Mucosa of descending colon (tissue), 3 donors: ENCODE data around the gene PCNX1. TPM values are rescaled to one million over a fixed set of nuclear protein-coding genes. Genes with fewer than 3 reads are reported as not detected.
"Not testable (repeated sequence)": the region's sequence is repeated elsewhere in the genome, so short reads cannot be mapped to it uniquely, and the experiment has no call there.

Experiments used
- ATAC-seq: fragments of 200-7000 bp; cut with Tn5 transposase; one replicate; pipeline ENCODE4 v1.9.1; 2020; ENCODE audit warnings: mild to moderate bottlenecking, moderate library complexity
- DNase-seq, 3 donors: peaks; one replicate each; pipeline ENCODE4 v3.0.0-alpha.2; 2020
- H3K36me3 ChIP-seq: fragments of 200-600 bp; one replicate; pipeline ENCODE4 v1.8.0; 2021; ENCODE audit warnings: low read depth, mild to moderate bottlenecking
- H3K4me1 ChIP-seq: fragments of 200-600 bp; one replicate; pipeline ENCODE4 v1.8.0; 2021; ENCODE audit warnings: low read depth, mild to moderate bottlenecking
- H3K4me3 ChIP-seq: fragments of 200-600 bp; one replicate; pipeline ENCODE4 v1.8.0; 2021; ENCODE audit warnings: mild to moderate bottlenecking
- H3K9me3 ChIP-seq: fragments of 200-600 bp; one replicate; pipeline ENCODE4 v1.8.0; 2021; ENCODE audit warnings: mild to moderate bottlenecking
- intact Hi-C, 2 donors: fragments of 100-400 bp; cut with DNase I in 1 of 2; cut with micrococcal nuclease in 1 of 2; formaldehyde crosslinking; loops; one replicate each; pipeline versions ENCODE4 v1.11.0 to v1.11.1; 2022; cut with DNase I, micrococcal nuclease
- total RNA-seq, 3 donors: library from RNA; stranded (reverse); fragmentation: NEBNext Ultra II Directional in 2 of 3; extraction: Animal tissue kit (Norgen Biotek cat#: 25700) in 2 of 3; gene quantifications; one replicate each; pipeline versions ENCODE4 v1.2.1 to v1.2.4, GENCODE V29; 2021 to 2023
- TF ChIP-seq, protein P1 (sequence below): fragments of 200-600 bp; IDR thresholded peaks from one replicate; pipeline ENCODE4 v1.8.0; 2022; ENCODE audit warnings: antibody characterized with exemption, mild to moderate bottlenecking
- donor health status: DM: no; HTN: no; CAD: no; lungs with moderate emphysema.
- donor health status: DM: no; HTN: no; CAD: no.
- donor health status: DM: no; HTN: yes; CAD: no.

PCNX1 gene
- total RNA-seq, 3 donors from 2014 or later, result 27.5 to 49.4 (median 33.5) TPM

DNA sequence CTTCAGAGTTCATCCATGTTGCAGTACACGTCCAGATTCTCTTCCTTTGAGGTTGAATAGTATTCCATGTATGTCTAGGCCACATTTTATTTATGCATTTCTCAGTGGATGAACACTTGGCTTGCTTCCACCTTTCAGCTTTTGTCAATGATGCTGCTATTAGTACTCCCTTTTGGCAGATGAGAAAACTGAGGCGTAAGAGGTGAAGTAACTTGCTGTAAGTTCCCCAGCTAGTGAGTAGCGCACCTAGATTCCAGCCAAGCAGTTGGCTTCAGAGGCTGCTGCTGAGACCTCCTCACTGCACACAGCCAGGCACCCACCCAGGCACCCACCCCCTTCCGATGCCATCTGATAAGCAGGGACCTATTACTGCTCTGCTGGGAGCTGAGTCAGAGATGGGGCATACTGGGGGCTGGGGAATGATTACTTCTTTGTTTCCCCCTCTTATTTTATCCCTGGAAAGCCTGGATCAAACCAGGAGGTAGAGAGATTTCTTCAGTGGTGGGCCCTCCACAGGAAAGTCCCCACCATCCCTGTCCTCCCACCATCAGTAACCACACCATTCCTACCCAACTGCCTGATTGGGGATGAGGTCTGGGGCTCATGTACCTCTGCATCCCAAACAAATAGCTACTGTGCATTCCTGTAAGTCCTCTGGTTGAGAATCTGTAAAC lies 234.6 kb downstream of the PCNX1 start:
- Histone ChIP-seq H3K9me3 (no peaks in the 10 kb centered on the region), H3K4me3 (no peak overlapping the region), H3K4me1 (peaks cover 2% of the 10 kb centered on the region), H3K36me3 (no peaks in the 10 kb centered on the region)
- no peak for DNase-seq
- TF ChIP-seq, protein P1, sequence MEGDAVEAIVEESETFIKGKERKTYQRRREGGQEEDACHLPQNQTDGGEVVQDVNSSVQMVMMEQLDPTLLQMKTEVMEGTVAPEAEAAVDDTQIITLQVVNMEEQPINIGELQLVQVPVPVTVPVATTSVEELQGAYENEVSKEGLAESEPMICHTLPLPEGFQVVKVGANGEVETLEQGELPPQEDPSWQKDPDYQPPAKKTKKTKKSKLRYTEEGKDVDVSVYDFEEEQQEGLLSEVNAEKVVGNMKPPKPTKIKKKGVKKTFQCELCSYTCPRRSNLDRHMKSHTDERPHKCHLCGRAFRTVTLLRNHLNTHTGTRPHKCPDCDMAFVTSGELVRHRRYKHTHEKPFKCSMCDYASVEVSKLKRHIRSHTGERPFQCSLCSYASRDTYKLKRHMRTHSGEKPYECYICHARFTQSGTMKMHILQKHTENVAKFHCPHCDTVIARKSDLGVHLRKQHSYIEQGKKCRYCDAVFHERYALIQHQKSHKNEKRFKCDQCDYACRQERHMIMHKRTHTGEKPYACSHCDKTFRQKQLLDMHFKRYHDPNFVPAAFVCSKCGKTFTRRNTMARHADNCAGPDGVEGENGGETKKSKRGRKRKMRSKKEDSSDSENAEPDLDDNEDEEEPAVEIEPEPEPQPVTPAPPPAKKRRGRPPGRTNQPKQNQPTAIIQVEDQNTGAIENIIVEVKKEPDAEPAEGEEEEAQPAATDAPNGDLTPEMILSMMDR, result no peak
- ATAC-seq, result no peak
- intact Hi-C loops, result no loop called here

DNA sequence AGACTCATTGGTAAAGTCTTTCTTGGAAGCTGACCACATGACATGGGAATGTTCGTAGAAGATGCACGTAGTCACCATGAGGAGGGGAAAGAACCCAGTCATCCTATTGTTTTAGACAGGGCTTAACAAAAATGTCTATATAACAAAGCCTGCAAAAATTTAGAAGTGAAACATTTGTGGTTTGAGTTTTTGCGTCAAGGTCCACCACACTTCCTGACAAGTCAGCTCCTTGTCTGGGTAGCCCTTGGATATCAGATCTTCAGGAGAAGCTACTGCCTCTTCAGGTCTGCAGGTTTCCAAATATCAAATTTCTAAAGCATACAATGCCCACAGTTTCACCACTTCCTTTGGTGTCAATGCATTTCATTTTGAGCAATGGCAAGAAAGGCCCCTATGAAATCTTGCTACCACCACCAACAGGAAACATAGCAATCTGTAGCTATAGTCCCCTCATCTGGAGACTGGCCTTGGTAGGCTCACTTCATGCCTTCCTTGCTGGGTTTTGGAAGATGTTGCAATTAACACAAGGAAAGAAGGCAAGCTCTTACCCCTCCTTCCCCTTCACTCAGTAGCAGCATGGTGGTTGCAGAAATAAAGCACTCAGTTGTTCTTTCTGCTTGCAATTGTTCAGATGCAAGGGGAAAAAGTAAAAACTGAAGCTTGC lies 235.2 kb downstream of the PCNX1 start:
- Histone ChIP-seq H3K36me3 (no peaks in the 10 kb centered on the region), H3K4me1 (peaks cover 2% of the 10 kb centered on the region), H3K4me3 (no peak overlapping the region), H3K9me3 (no peaks in the 10 kb centered on the region)
- no peak for DNase-seq
- peak; percentile 23 for ATAC-seq
- TF ChIP-seq, protein P1, result no peak
- intact Hi-C loops, result no loop called here

DNA sequence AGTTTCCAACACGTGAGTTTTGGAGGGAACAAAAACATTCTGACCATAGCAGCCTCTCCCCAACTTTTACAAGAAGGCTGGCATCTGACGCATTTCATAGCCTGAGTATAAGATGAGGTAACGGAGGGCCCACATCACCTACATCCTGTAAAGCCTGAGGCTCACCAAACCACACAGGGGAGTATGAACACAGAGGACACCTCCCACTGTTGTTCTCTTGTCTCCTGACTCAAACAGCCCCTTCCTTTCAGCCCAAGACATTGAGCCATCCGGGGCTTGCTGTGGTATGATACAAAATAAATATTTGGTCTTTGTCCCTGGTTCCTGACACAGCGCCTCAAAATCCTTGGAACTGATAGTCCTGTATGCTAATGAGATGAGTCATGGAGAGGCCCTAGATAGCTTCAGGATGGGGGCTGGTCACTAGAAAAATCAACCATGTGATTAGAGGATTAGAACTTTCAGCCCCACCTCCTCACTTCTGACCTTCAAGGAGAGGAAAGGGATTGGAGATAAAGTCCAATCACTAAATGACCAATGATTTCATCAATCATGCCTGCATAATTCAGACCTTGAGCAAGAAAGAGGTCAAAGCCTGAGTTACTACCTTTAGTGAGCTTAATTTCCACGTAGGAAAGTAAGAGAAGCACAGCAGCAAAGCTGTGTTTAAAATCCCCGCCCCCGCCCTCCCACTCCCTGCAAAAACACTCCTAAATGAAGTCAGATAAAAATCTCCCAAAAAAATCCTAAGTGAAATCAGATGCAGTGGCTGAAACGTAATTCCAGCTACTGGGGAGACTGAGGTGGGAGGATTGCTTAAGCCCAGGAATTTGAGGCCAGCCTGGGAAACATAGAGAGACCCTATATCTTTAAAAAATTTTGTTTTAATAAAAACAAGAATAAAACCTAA lies 236.4 kb downstream of the PCNX1 start:
- Histone ChIP-seq H3K4me1 (peaks cover 2% of the 10 kb centered on the region), H3K4me3 (no peak overlapping the region), H3K9me3 (no peaks in the 10 kb centered on the region), H3K36me3 (no peaks in the 10 kb centered on the region)
- ATAC-seq (peak; percentile 52), DNase-seq (no peak)
- TF ChIP-seq, protein P1, result no peak
- intact Hi-C loops, result no loop called here

DNA sequence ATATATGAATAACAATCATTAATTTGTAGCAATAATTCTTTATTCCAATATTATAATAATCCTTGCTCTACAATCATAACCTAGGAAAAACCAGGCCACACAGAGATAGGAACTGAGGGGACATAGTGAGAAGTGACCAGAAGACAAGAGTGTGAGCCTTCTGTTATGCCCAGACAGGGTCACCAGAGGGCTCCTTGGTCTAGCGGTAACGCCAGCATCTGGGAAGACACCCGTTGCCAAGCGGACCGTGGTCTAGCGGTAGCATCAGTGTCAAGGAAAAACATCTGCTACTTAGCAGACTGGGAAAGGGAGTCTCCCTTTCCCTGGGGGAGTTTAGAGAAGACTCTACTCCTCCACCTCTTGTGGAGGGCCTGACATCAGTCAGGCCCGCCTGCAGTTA lies 240.1 kb downstream of the PCNX1 start:
- intact Hi-C loops, ATAC-seq, H3K4me3 ChIP-seq: not testable (repeated sequence)

DNA sequence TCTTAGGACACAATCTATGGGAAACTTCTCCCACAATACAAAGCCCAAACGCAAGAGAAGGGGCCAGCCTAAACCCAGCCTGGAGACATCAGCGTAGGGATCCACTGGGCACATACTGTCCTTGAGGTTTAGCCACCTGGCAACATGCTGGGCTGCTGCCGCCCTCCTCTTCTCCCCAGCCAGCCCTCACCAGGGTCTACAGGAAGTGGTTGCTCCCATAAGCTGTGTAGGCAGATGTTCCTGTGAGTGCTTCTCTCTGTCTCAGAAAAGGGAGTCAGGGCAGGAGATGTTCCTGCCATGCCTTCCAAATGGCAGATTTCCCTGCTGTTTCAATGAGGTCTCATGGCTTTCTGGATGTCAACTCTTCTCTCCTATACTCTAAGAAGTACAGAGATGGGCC lies 241.4 kb downstream of the PCNX1 start:
- TF ChIP-seq, protein P1, result no peak
- Histone ChIP-seq H3K4me3 (no peak overlapping the region), H3K36me3 (no peaks in the 10 kb centered on the region), H3K9me3 (peaks cover 22% of the 10 kb centered on the region), H3K4me1 (no peaks in the 10 kb centered on the region)
- intact Hi-C loops, result no loop called here
- ATAC-seq, result no peak
- DNase-seq, result no peak

More for the DNA sequence above, 240.1 kb downstream of the PCNX1 start:
- DNase-seq, H3K36me3 ChIP-seq, H3K4me1 ChIP-seq: not testable (repeated sequence)
- peaks cover 22% of the 10 kb centered on the region for H3K9me3 ChIP-seq
